Stimulated activated CD4-positive, alpha-beta T cell treated with anti-CD3 and anti-CD28 coated beads, Interleukin-4, amount 100 ng/mL, for 24 hours (primary cell): ENCODE data around the gene FOXP4.

Source experiments
- DNase-seq: peaks from one replicate; pipeline ENCODE4 v3.0.0-alpha.2; 2020

Gene FOXP4

DNA sequence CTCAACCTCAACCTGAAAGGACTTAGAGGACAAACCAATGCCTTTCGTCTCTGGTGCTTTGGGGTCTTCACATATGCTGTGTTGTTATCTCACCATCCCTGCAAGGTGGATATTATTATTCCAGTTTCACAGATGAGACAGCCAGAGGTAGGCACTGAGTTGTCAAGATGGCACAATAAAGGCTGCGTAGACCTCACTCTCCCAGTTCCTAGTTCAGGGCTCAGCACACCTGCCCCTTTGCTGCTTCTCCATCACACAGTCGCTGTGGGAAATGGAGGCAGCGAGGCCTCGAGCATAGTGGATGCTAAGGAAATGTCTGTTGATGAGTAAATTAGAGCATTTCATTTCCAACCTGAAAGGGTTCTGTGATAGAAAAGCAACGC, 22.0 kb downstream of the FOXP4 start:
- no peak for DNase-seq

DNA sequence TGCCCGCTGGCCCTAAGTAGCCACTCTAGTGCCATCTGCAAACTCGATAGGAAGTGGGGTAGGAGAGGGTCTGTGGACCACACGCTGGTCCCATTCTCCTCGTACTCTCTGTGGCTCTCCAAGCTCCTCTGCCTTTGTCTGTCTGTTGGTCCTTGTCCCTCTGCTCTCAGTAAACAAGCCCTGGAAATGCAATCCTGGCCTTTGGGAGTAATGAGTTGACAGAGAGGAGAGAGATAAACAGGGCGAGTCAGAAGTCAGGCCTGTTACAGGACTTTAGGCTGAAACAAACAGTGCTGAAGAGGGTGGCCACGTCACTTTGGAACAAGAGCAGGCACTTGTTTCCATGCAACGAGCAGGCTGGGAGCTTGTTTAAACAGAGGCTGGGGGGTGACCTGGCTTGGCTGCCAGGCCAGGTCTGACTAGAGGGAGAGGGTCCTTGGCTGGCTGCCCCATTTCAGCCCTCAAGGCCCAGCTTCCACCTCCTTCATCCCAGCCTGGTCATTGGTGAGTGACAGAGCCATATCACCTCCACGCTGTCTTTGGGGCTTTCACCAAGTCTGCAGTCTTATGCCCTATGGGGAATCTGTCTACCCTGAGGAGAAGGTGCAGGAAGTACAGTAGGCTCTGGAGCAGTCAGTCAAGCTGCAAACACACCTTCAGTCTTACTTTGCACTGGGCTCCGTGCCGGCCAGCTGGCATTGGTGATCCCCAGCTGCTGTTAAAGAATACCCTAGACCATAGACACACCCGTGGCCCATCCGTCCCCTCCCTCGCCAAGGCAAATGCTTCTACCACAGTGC, 22.6 kb downstream of the FOXP4 start:
- DNase-seq, result no peak

DNA sequence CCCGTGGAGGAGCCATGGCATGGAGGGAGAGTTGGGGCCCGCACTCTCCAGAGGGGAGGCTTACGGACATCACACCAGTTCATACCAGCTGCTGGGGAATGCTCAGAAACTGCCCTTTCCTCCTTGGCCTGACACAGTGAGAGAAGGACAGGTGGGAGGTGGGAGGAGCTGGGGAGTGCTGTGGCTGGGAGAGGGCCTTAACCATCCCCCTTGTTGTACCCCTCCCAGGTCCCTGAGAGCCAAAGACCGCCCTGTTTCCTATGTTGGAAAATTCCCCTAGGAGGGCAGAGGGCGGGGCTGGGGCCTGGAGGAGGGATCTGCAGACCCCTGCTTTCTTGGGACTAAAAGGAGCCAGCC, 24.1 kb downstream of the FOXP4 start:
- DNase-seq, result no peak

DNA sequence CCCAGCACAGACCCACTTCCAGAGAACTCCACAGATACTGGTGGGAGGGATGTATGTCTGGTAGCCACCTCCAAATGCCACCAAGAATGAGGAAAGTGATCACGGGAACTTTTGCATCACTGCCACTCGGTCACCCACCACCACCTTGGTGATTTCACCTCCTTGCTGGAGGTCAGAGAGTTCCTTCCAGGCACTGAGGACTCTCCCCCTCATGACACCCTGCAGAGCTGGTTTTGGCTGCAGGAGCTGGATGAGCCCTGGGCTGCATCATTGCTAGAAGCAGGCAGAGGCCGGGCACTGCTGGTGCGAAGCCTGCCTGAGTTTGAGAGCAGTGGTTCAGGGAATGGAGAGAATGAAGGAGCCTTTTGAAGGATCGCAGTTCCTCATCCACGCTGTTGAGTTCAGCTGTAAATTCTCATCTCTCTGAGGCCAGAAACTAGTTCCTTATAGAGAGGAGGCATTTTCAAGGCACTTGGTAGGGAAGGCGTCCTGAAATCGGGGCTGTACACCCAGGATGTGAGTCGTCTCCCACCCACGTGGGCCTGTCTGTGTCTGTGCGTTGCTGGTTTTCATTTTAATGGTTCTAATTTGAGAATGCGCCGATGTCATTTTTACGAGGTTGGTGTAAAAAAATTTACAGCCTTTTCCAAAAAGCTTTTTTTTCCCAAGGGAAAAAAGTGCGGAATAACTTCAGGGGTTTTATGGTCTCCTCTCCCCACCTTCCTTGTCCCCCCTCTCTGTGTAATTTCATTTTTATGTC, 25.0 kb downstream of the FOXP4 start:
- DNase-seq, result peak; percentile 31

DNA sequence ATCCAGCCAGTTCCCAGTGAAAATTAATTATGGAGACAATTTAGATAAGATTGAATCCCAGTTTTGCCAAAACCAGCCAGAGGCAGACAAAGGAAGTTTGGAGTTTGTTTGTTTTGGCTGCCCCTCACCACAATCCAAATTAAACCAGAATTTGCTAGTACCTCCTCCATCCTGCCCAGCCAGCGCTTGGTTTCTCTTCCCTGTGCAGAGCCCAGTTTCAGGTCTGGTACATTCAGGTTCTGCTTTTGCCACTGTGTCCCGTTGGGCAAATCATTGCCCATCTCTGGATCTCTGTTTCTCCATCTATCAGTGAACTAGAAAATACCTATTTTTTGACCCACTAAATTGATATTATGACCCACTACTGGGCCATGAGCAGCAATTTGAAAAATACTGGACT, 26.4 kb downstream of the FOXP4 start:
- no peak for DNase-seq

DNA sequence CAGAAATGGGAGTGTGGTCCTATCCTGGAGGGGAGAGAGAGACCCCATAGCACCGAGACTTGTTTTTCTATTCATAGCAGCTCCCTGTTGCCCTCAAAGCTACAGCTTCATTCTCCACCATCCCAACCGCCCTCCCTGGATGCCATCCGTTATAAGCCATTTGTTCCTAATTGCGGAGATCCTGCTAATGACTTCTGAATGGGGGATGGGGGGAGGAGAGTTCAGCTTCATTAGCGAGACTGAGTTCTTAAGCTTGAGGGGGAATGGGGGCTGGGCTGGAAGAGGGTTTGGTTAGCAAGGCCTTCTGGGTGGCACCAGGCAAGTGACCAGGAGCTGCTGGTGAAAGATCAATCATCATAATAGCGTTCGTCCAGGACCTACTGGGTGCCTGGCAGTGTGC, 27.1 kb downstream of the FOXP4 start:
- DNase-seq, result no peak

DNA sequence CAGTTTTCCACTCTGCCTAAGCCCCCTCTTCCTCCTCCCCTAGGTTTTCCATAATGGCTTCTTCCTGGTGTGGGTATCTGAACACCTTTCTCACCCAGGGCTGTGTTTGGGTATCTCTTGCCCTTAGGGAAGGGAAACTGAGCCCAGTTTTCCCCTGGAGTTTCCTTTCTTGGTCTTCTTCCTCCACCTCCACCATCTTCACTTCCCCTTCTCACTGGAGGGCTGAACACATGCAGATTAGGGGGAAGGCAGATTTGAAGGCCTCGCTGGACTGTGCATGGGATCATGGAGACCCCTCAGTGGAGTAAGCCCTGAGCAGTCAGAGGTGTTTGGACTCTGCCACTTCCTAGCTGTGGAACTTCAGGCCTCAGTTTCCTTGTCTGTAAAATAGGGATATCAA, 27.8 kb downstream of the FOXP4 start:
- DNase-seq, result no peak

DNA sequence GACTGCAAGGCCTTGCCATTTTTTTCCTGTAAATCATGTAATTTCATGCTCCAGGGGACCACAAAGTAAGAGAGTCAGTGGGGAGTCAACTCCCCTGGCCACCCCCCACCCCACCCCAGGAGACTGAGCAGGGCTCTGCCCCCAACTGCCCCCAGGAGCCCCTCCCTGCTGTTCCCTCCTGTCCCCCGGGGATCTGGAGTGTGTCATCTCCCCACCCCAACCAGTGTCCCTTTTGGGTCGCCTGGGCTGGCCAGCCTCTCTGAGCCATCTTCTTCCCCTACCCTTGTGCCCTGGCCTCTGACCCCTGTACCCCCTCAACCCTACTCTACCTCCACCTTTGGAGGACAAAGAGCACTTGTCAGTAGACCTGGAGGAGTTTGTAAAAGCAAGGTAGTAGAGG, 29.4 kb downstream of the FOXP4 start:
- DNase-seq, result no peak

DNA sequence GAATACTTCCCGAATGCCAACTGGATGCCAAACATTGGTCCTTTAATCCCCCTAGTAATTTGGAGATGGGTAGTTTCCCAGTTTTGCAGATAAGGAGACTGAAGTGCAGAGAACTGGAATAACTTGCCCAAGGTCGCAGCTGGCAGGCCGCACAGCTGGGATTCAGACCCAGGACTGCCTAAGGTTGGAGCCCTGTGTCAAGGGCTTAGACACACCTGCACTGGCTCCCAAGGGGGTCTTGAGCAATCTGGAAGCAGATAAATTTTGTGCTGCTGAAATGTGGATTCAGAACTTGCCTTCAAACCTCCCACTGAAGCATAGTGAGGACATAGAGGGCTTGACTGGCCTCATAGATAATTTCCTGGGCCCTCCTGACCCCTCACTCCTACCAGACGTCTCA, 30.5 kb downstream of the FOXP4 start:
- no peak for DNase-seq

DNA sequence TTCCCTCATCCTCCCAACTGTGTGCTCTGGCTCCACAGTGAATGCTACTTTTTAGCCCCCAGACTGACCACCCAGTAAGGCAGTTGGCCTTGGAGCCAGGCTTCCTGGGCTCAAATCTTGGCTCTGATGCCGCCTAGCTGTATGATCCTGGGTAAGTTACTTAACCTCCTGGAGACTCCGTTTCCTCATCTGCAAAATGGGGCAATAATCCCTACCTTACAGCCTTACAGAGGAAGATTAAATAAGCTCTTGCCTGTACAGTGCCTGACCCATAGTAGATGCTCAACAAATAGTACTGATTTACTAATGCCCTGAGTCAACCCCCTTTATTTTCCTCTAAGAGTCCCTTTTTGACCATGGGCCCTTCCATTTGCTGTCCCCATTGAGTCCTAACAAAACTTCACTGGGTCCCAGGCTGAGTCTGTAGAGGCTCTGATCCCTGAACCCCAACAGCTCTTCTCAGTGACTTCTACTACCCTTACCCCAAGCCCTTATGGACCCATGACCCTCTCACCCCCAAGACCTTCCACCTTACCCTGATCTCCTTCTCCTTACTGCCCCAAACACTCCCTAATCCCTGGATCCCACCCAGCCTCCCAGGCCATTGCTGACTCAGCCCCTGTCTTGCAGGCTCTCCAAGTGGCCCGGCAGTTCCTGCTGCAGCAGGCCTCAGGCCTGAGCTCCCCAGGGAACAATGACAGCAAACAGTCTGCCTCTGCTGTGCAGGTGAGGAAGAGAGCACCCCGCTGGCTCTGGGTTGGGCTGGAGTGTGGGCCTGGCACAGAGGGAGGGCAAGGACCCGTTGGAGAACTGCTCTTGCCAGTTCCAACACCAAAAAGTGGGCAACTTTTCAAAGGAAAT, 31.4 kb downstream of the FOXP4 start:
- no peak for DNase-seq

DNA sequence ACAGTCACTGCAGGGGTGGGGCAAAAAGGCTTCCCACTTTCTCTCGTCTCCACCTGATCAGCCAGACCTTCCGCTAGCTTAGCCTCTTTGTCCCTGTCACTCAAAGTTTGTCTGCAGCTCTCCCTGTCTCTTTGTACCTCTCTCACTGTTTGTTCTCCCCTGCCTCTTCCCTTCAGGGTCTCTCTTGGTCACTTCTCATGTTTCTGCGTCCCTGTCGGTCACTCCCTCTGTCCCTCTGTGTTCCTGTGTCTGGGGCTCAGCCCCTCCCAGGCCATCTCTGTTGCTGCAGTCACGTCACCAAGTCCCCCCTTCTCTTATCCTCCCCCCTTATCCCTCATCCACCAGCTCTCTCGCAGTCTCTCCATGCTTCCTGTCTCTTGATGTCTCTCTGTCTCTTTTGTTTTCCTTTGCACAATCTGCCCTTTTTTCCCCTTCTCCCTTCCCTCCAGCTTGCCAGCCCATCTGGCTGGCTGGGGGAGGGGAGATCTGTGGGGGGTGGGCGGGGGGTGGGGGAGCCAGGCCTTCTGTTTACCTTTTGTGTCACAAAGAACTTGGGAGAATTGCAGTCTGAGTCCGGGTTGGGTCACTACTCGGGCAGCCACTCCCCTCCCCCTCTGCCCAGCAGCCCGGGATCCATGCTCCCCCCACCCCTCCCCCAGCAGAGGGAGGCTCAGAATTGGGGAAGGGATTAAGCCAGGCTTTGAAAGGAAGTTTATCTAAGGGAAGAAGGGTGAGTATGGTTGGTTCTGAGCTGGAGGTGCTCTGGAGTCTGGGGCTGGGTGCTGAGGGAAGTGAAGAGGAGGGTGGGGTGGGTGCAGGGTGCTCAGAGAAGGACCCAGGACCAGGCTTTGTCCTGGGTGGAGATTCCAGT, 32.3 kb downstream of the FOXP4 start:
- no peak for DNase-seq

DNA sequence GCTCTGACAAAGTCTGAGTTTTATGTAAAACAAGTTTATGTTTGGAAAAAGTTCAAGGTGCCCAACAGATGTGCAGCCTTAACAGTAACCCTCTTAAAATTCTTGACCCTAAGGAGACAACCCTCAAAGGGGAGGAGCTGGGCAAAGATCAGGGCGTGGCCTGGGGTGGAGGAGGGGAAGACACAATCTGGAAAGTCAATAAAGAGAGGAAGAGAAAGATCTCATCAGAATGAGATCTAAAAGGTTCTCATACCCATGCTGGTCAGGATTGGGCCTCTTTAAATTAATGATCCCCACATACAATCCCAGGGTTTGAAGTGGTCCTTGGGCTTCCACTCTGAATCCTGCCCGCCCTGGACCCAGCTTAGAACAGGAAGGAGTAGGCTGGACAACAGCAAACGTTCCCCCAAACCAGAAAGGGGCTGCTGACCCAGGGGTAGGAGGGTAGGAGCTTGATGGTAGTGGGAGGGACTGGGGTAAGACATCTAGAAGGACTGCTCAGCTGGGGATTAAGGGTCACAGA, 33.0 kb downstream of the FOXP4 start:
- DNase-seq, result no peak

DNA sequence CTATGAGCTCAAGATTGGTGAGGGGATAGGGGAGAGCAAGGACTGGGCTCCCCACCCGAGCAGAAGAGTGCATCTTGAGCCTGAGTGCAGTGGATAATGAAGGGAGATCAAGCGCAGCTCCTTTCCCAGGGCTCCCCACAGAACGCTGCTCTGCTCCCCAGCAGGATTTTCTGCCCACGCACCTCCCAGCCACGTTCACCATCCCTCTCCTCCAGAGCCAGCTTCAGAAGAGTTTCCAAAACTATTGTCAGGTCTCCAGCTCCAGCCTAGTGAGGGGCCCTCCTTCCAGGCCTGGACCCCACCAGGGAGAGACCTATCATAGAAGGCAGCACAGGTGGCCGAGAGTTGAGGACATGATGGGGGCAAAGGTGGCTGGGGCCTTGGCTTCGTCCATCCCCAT, 34.5 kb downstream of the FOXP4 start:
- no peak for DNase-seq

DNA sequence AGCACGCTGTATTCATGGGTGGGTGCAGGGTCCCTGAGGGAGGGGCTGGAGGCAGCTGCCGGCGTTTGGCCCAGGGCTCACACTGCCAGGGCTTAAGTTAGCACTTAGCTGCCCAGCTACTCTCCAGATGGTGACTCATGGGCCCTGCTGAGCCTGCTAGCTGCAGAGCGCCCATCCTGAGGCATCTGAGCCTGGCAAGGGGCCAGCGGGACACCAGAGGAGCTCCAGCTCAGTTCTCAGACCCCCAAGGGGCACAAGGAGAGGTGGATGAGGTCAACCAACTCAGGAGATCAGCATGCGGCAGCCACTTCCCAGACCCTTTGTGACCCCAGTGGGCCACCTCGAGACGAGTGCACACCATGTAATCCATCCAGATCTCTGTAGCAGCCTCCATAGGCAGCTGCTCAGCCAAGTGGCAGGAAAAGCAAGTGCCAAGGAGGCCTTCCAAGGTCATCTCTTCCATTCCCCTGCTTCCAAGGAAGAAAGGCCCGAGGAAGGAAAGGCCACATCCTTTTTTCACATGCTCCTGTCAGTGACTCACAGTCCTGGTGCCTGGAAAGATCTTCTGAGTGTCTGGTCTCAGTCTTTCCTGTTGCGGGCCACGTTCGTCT, 35.3 kb downstream of the FOXP4 start:
- DNase-seq, result no peak

DNA sequence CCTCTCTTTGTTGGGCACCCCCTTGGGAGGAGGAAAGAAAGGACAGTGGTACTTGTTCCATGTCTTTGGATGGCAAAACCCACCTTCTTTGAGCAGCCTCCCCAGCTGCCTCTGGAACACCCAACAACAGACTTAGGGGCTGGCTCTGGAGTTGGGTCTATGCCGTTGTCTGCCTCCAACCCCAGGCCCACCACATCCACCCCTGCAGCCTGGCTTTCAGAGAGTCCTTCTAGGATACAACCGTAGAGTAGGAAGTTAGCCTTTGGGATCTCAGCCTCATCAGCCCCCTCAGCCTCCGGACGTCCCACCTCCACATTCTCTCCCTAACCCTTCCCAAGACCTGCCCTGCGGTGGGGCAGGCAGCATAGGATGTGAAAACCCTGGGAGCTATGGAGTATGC, 36.4 kb downstream of the FOXP4 start:
- no peak for DNase-seq

DNA sequence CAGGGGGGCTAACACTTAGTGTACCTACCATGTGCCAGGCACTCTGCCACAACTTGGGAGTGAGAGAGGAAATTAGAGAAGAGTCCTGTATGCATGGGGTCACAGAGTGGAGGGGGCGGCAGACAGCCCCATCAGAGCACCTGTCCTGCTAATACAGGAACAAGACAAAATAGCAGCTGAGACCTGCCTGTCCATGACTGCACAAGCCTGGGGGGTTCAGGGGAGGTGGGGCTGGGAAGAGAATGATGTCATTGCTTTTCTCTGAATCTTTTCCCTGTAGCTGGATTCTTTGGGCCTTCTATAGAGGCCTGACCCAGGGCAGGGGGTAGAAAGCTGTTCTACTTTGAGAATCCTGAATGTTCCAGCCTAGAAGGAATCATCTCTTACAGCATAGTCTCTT, 37.4 kb downstream of the FOXP4 start:
- DNase-seq, result no peak

DNA sequence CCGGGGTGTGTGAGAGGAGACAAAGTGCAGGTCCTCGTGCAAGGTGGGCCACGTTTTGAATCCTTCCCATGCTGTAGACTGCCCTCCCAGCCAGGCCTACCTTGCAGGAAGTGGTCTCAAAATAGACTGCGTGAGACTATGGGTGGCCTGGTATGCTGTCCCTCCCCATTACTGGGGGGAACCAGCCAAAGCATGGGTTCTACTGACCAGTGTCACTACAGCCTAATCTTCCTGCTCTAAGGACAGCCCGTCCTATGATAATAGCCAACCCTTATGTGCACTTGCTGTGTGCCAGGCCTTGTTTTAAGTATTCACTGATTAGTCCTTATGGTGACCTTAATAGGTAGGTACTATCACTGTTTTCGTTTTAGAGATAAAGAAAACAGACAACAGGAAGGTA, 38.0 kb downstream of the FOXP4 start:
- no peak for DNase-seq

DNA sequence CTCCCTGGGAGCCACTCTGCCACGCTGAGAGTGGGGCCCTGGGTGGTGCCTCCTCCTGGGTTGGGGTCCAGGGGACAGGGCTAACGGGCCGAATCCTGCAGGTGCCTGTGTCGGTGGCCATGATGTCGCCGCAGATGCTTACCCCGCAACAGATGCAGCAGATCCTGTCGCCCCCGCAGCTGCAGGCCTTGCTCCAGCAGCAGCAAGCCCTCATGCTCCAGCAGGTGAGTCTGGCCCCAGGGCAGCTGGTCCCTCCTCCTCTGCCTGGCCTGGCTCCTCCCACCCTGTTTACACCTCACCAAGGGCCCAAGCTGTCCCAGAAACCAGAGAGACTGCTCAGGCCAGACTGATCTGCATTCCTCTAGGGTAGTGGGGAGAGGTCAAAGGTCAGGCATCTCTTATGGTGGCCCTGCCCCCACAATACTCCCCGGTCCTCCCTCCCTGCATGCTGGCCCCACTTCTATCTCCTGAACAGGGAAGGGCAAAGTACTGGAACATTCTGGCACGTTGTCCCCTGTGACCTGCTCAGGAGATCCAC, 38.6 kb downstream of the FOXP4 start:
- no peak for DNase-seq

DNA sequence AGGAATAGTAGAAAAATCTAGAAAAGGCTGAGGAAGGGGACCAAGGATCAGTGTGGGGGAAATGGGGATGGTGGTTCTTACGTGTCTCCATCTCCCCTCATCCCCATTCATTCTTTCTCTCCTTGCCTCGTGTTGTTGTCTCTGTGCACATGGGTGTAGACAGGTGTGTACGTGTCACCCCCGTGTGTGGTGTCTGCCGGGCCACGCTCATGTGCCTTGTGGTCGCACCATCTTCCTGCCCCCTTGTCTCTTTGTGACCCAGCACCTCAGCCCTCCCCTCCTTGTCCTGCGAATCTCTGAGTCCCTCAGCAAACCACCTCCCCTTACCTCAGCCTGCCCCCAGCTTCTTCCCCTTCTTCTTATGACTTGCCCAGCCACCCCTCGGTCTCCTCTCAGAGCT, 39.4 kb downstream of the FOXP4 start:
- DNase-seq, result no peak

DNA sequence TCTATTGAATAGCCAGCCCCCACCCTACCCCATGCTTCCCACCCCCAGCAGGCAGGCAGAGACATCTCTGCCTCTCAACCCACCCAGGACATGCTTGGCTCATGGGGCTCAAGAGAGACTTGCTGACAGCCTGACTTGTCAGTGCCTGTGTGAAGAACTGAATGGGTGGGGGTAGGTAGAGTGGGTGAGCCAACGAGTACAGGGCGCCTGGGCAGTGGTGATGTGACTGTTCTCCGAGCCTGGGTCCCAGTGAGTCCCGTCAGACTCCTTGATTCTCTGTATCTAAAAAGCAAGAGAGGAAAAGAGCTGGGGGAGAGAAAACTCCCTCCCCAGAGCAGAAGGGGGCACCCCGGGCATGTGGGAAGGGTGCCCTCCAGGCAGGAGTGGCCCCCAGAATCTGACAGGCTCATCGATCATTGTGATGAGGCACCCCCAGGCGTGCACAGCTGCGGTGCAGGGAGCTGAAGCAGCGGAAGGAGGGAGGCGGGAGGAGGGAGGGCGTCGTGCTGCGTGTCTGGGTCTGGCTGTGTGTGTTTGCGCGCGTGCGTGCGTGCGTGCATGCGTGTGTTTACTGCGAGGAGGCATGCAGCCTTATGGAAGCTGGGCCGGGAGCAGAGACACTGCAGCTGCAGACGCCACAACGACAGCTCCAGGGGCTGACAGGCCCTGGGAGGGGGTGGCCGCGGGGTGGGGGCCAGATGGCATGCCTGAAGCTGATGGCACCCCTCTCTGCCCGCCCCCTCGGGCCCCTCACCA, 40.2 kb downstream of the FOXP4 start:
- DNase-seq, result no peak
